Calu3 (cell line): ENCODE data around the gene SPSB4. TPM values are rescaled to one million over a fixed set of nuclear protein-coding genes. Genes with fewer than 3 reads are reported as not detected.
"Not testable (repeated sequence)": the region's sequence is repeated elsewhere in the genome, so short reads cannot be mapped to it uniquely, and the experiment has no call there.

Source experiments
- BruUV-seq: library from RNA; stranded (reverse); fragments of 400-500 nt; replicated peaks from 2 replicates; lab custom pipeline; 2021; lab: Mats Ljungman, UMichigan
- CTCF ChIA-PET: fragments of 300-600 bp; sonication (Branson Sonifier 250); formaldehyde crosslinking; loops from one replicate; lab custom pipeline; 2022; ENCODE audit warnings: antibody characterized with exemption; lab: Charles Lee
- DNase-seq: peaks from one replicate; pipeline ENCODE4 v3.0.0; 2022
- H3K27ac Mint-ChIP-seq: one replicate; pipeline ENCODE4 v1.8.0; 2022; ENCODE audit warnings: mixed read lengths; ENCODE audit not compliant: unreplicated experiment
- H3K27me3 Mint-ChIP-seq: one replicate; pipeline ENCODE4 v1.8.0; 2022; ENCODE audit warnings: mixed read lengths; ENCODE audit not compliant: unreplicated experiment
- H3K36me3 Mint-ChIP-seq: one replicate; pipeline ENCODE4 v1.8.0; 2022; ENCODE audit warnings: mild to moderate bottlenecking, moderate library complexity, mixed read lengths; ENCODE audit not compliant: insufficient read depth, unreplicated experiment
- H3K4me1 Mint-ChIP-seq: one replicate; pipeline ENCODE4 v1.8.0; 2022; ENCODE audit warnings: mild to moderate bottlenecking, low read depth, mixed read lengths; ENCODE audit not compliant: unreplicated experiment
- H3K4me3 Mint-ChIP-seq: one replicate; pipeline ENCODE4 v1.8.0; 2022; ENCODE audit warnings: mild to moderate bottlenecking, low read depth, moderate library complexity, mixed read lengths; ENCODE audit not compliant: unreplicated experiment
- H3K9me3 Mint-ChIP-seq: one replicate; pipeline ENCODE4 v1.8.0; 2022; ENCODE audit warnings: low read depth, mixed read lengths; ENCODE audit not compliant: unreplicated experiment
- CTCF ChIP-seq: fragments of 200-600 bp; IDR thresholded peaks from one replicate; pipeline ENCODE4 v1.8.0; 2022; ENCODE audit warnings: antibody characterized with exemption; ENCODE audit not compliant: unreplicated experiment
- intact Hi-C: fragments of 100-400 bp; cut with micrococcal nuclease; formaldehyde crosslinking; loops from one replicate; pipeline ENCODE4 v1.10.0; 2022; ENCODE audit not compliant: unreplicated experiment
- total RNA-seq: library from RNA; stranded (reverse); gene quantifications from 2 replicates; pipeline ENCODE4 v1.2.3, GENCODE V29; 2022

The SPSB4 gene
- total RNA-seq, 1 experiment from 2014 or later = not detected

- no TSS peak for BruUV-seq
- Mint-ChIP-seq H3K4me3 (no peak overlapping the region), H3K27me3 (peaks cover 84% of the 10 kb centered on the region), H3K27ac (no peak overlapping the region), H3K9me3 (no peaks in the 10 kb centered on the region), H3K36me3 (no peaks in the 10 kb centered on the region), H3K4me1 (no peaks in the 10 kb centered on the region)
- TF ChIP-seq CTCF = no peak
- intact Hi-C loops = loop anchor here (1.0 kb wide), 2 partner anchors 93 to 180 kb away; no protein-coding TSS in a partner anchor
- no peak for DNase-seq
- CTCF ChIA-PET = interaction anchor here (1.1 to 1.2 kb wide), 2 partner anchors 28 to 94 kb away, joined by 3 read pairs; no protein-coding TSS in a partner anchor
Observed at GRCh38 chr3:141011997-141012262, 39.2 kb upstream of the SPSB4 start.

GRCh38 chr3:141012571-141012970 is 38.6 kb upstream of the SPSB4 start:
- H3K4me3 Mint-ChIP-seq = no peak overlapping the region
- H3K27ac Mint-ChIP-seq = no peak overlapping the region
- BruUV-seq = no TSS peak
- no peaks in the 10 kb centered on the region for H3K4me1 Mint-ChIP-seq
- H3K9me3 Mint-ChIP-seq = no peaks in the 10 kb centered on the region
- CTCF ChIA-PET = interaction anchor here (1.1 kb wide), 1 partner anchor 27 kb away, joined by 3 read pairs; no protein-coding TSS in a partner anchor
- no peak for TF ChIP-seq CTCF
- peaks cover 84% of the 10 kb centered on the region for H3K27me3 Mint-ChIP-seq
- DNase-seq = no peak
- H3K36me3 Mint-ChIP-seq = no peaks in the 10 kb centered on the region
- intact Hi-C loops = no loop called here

GRCh38 chr3:141015481-141015880 is 35.7 kb upstream of the SPSB4 start:
- H3K27me3 Mint-ChIP-seq = peaks cover 67% of the 10 kb centered on the region
- no peak for TF ChIP-seq CTCF
- H3K9me3 Mint-ChIP-seq = no peaks in the 10 kb centered on the region
- no peak overlapping the region for H3K27ac Mint-ChIP-seq
- CTCF ChIA-PET = interaction anchor here (0.6 to 0.7 kb wide), 2 partner anchors 16 to 797 kb away, joined by 3 to 4 read pairs; no protein-coding TSS in a partner anchor
- intact Hi-C loops = no loop called here
- no TSS peak for BruUV-seq
- no peaks in the 10 kb centered on the region for H3K36me3 Mint-ChIP-seq
- DNase-seq = no peak
- H3K4me1 Mint-ChIP-seq = no peaks in the 10 kb centered on the region
- H3K4me3 Mint-ChIP-seq = no peak overlapping the region

GRCh38 chr3:141017366-141018322 is 33.5 kb upstream of the SPSB4 start:
- H3K27ac Mint-ChIP-seq, DNase-seq, H3K9me3 Mint-ChIP-seq, H3K36me3 Mint-ChIP-seq, BruUV-seq, H3K4me3 Mint-ChIP-seq, H3K4me1 Mint-ChIP-seq, intact Hi-C loops: not testable (repeated sequence)
- H3K27me3 Mint-ChIP-seq = peaks cover 45% of the 10 kb centered on the region
- CTCF ChIA-PET = interaction anchor here (0.6 to 0.7 kb wide), 3 partner anchors 67 to 215 kb away, joined by 3 to 5 read pairs (median 3); no protein-coding TSS in a partner anchor

GRCh38 chr3:141019244-141019643 is 31.9 kb upstream of the SPSB4 start:
- DNase-seq = no peak
- Mint-ChIP-seq H3K9me3 (no peaks in the 10 kb centered on the region), H3K4me3 (no peak overlapping the region), H3K27ac (no peak overlapping the region), H3K27me3 (peaks cover 37% of the 10 kb centered on the region), H3K4me1 (no peaks in the 10 kb centered on the region), H3K36me3 (no peaks in the 10 kb centered on the region)
- CTCF ChIA-PET = no interaction called here
- no peak for TF ChIP-seq CTCF
- no TSS peak for BruUV-seq
- intact Hi-C loops = no loop called here
